Common myeloid progenitor, CD34-positive (primary cell): ENCODE measurements around the gene ZBTB11. TPM values are rescaled to one million over a fixed set of nuclear protein-coding genes. Genes with fewer than 3 reads are reported as not detected.

Source experiments
- CTCF ChIA-PET: fragments of 350-600 bp; sonication (Branson Sonifier 250); formaldehyde crosslinking; loops from one replicate; lab custom pipeline; 2021; ENCODE audit warnings: antibody characterized with exemption; lab: Charles Lee
- POLR2A ChIA-PET: fragments of 350-600 bp; sonication (Branson Sonifier 250); formaldehyde crosslinking; loops from one replicate; lab custom pipeline; 2021; ENCODE audit warnings: antibody characterized with exemption; lab: Charles Lee
- DNase-seq, 3 donors: peaks; one replicate each; pipeline versions ENCODE4 v3.0.0 to v3.0.0-alpha.2; 2013
- H3K27ac ChIP-seq, 2 experiments: 1 replicate in 1 of 2; 2 replicates in 1 of 2; pipeline ENCODE4 v1.7.0; 2013; ENCODE audit warnings: inconsistent platforms in 2 of 2, low read length in 2 of 2, mild to moderate bottlenecking in 2 of 2, low read depth in 1 of 2, moderate library complexity in 1 of 2; ENCODE audit not compliant: severe bottlenecking in 2 of 2, insufficient read depth in 1 of 2, poor library complexity in 1 of 2
- H3K27me3 ChIP-seq, 5 experiments: replicated peaks in 2 of 5; 1 replicate in 3 of 5; 2 replicates in 2 of 5; pipeline versions ENCODE4 v1.6.1 to v1.7.0; 2013; ENCODE audit warnings: low read length in 4 of 5, mild to moderate bottlenecking in 2 of 5, moderate library complexity in 2 of 5, inconsistent platforms in 1 of 5; ENCODE audit not compliant: insufficient read depth in 5 of 5, control insufficient read depth in 4 of 5
- H3K36me3 ChIP-seq, 4 experiments: 1 replicate in 2 of 4; 2 replicates in 2 of 4; pipeline versions ENCODE4 v1.6.1 to v1.7.0; 2013; ENCODE audit warnings: low read length in 3 of 4, control low read depth in 1 of 4, mild to moderate bottlenecking in 1 of 4; ENCODE audit not compliant: control insufficient read depth in 4 of 4, insufficient read depth in 4 of 4
- H3K4me1 ChIP-seq, 4 experiments: 1 replicate in 3 of 4; 2 replicates in 1 of 4; pipeline versions ENCODE4 v1.6.1 to v1.7.1; 2013; ENCODE audit warnings: low read length in 3 of 4, mild to moderate bottlenecking in 3 of 4, control low read depth in 1 of 4, inconsistent platforms in 1 of 4, moderate library complexity in 1 of 4; ENCODE audit not compliant: control insufficient read depth in 4 of 4, insufficient read depth in 4 of 4; ENCODE audit errors: control extremely low read depth in 1 of 4
- H3K4me3 ChIP-seq, 7 experiments: 1 replicate in 4 of 7; 2 replicates in 3 of 7; pipeline versions ENCODE4 v1.5.1 to v1.7.0; 2013; ENCODE audit warnings: mild to moderate bottlenecking in 7 of 7, low read length in 6 of 7, moderate library complexity in 6 of 7, inconsistent platforms in 2 of 7, low read depth in 2 of 7, control low read depth in 1 of 7; ENCODE audit not compliant: insufficient read depth in 4 of 7, control insufficient read depth in 1 of 7; ENCODE audit errors: extremely low read depth in 1 of 7
- H3K9me3 ChIP-seq, 5 experiments: 1 replicate in 4 of 5; 2 replicates in 1 of 5; pipeline versions ENCODE4 v1.6.1 to v1.7.1; 2013; ENCODE audit warnings: low read length in 4 of 5, mild to moderate bottlenecking in 2 of 5, inconsistent platforms in 1 of 5, low read depth in 1 of 5, moderate library complexity in 1 of 5; ENCODE audit not compliant: control insufficient read depth in 4 of 5, insufficient read depth in 2 of 5; ENCODE audit errors: control extremely low read depth in 1 of 5
- WGBS: methylation state at CpG from one replicate; pipeline ENCODE4 v1.1.5; 2013; ENCODE audit not compliant: insufficient coverage; 5-methylcytosine and 5-hydroxymethylcytosine counted together
- polyA plus RNA-seq: library from polyadenylated mRNA; unstranded; fragments of 120-200 nt; gene quantifications from one replicate; pipeline ENCODE4 v1.2.1, GENCODE V29; 2013

The ZBTB11 gene, protein sequence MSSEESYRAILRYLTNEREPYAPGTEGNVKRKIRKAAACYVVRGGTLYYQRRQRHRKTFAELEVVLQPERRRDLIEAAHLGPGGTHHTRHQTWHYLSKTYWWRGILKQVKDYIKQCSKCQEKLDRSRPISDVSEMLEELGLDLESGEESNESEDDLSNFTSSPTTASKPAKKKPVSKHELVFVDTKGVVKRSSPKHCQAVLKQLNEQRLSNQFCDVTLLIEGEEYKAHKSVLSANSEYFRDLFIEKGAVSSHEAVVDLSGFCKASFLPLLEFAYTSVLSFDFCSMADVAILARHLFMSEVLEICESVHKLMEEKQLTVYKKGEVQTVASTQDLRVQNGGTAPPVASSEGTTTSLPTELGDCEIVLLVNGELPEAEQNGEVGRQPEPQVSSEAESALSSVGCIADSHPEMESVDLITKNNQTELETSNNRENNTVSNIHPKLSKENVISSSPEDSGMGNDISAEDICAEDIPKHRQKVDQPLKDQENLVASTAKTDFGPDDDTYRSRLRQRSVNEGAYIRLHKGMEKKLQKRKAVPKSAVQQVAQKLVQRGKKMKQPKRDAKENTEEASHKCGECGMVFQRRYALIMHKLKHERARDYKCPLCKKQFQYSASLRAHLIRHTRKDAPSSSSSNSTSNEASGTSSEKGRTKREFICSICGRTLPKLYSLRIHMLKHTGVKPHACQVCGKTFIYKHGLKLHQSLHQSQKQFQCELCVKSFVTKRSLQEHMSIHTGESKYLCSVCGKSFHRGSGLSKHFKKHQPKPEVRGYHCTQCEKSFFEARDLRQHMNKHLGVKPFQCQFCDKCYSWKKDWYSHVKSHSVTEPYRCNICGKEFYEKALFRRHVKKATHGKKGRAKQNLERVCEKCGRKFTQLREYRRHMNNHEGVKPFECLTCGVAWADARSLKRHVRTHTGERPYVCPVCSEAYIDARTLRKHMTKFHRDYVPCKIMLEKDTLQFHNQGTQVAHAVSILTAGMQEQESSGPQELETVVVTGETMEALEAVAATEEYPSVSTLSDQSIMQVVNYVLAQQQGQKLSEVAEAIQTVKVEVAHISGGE
- polyA plus RNA-seq: 37.5 TPM

DNA sequence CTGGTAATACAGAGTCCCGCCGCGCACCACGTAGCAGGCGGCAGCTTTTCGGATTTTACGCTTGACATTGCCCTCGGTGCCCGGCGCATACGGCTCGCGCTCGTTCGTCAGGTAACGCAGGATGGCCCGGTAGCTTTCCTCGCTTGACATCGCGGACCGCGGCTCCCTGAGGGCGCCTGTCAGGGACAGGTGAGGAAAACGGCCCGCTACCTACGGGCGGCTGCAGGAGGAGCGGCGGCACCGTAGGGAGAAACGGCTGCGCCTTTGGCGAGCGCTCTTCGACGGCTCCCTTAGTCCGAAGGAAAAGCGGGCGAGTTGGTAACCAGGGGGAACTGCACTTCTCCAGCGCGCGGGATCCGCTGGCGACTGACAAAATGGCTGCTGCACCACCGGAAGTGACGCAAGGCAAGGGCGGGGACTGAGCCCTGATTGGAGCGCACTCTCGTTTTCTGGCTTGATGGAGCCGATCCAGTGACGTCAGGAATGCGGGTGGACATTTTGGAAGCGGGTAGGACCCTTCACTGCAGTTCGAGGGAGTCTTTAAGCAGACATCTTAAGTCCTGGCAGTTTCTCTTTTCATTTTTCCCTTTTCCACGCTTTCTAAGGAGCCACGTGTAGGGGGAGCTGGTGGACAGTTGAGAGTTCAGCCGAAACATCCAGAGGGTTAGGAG, at the start of gene ZBTB11:
ZBTB11 (minus strand) TSS at position 368 of the 671 bp plus-strand sequence; CDS start at position 150, 218 bp downstream.
- H3K9me3 ChIP-seq: no peaks in the 10 kb centered on the region
- peaks cover 6 to 24% (median 20%) of the 10 kb centered on the region in 4 experiments for H3K36me3 ChIP-seq
- peak; percentile 100 for DNase-seq
- peak within 1 kb of the TSS; percentile 86 to 99 (median 97) for H3K4me3 ChIP-seq
- WGBS: under 1% methylated on average over 57 of the region's 57 CpGs
- CTCF ChIA-PET: interaction anchor here (0.9 to 3.7 kb wide), 8 partner anchors 10 to 131 kb away, joined by 3 to 33 read pairs (median 4); partner anchors contain the start of genes PCNP, RPL24 and TRMT10C
- POLR2A ChIA-PET: interaction anchor here (1.0 to 2.7 kb wide), 3 partner anchors 9 to 173 kb away, joined by 5 to 18 read pairs (median 12); partner anchors contain the start of genes NFKBIZ, PCNP and RPL24
- H3K27me3 ChIP-seq: no peaks in the 10 kb centered on the region
- H3K4me1 ChIP-seq: peaks cover 12 to 23% (median 17%) of the 10 kb centered on the region in 4 experiments
- H3K27ac ChIP-seq: peak within 1 kb of the TSS; percentile 90 to 96

DNA sequence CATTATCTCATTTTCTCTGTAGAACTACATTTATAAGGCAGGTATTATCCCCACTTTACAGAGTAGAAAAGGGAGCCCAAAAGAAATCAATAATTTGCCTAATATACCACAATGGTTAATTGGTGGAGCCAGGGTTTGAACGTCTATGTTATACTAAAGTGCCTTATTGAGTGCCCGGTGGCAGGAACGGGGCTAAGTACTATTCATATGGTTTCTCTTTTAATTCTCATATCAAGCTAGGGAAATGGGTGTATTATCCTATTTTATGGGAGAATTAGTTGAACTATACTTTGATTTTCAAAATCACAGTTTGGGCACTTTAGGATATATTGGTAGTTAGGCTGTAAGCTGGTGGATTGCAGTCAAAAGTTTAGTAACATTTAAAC, 49.0 kb upstream of the ZBTB11 start:
- H3K9me3 ChIP-seq: no peaks in the 10 kb centered on the region
- H3K4me3 ChIP-seq: peak overlapping the region; percentile 92 to 99 (median 96)
- peaks cover 6 to 21% (median 11%) of the 10 kb centered on the region in 4 experiments for H3K36me3 ChIP-seq
- peaks cover 5 to 35% (median 20%) of the 10 kb centered on the region in 4 experiments for H3K4me1 ChIP-seq
- ChIA-PET POLR2A (no interaction called here), CTCF (interaction anchor here (1.1 kb wide), 1 partner anchor 50 kb away, joined by 3 read pairs; no protein-coding TSS in a partner anchor)
- peak overlapping the region; percentile 66 to 86 for H3K27ac ChIP-seq
- DNase-seq: no peak
- WGBS: 61% methylated on average over 3 of the region's 3 CpGs
- no peaks in the 10 kb centered on the region for H3K27me3 ChIP-seq

DNA sequence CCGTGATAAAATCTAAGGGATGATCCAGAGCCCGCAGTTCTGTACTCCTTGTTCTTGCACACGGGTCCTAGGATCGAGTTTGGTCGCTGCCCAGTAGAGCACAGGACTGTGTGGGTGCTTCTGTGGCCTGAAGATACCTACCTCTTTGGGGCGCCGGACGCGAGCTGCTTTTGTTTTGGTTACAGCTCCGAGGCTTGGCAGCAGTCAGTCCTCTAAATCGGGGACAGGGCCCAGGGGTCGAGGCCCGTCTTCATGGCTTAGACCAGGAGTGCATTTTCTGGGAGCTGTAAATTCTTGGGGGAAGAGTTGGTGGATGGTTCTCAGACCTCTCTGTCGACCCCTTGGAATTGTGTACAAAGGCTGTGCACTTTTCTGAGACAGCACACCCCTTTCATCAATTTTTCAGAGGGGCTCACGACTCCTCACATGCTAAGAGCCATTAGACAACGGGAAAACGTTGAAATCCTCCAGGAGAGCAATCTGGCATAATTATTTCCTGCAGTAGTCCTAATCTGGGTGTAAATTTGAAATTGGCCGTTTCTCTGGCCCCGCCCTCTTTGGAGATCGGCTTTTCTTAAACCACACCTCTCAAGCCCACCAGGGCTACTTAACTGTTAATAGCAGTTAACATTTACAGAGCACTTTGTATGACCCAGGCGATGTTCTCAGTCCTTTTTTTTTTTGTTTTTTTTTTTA, 48.4 kb upstream of the ZBTB11 start:
- Histone ChIP-seq H3K9me3 (no peaks in the 10 kb centered on the region), H3K27ac (peak overlapping the region; percentile 66 to 86), H3K27me3 (no peaks in the 10 kb centered on the region), H3K4me1 (peaks cover 5 to 38% (median 21%) of the 10 kb centered on the region in 4 experiments), H3K36me3 (peaks cover 6 to 18% (median 10%) of the 10 kb centered on the region in 4 experiments), H3K4me3 (peak overlapping the region; percentile 92 to 99 (median 96))
- ChIA-PET POLR2A (no interaction called here), CTCF (interaction anchor here (0.9 to 1.4 kb wide), 3 partner anchors 41 to 64 kb away, joined by 3 to 10 read pairs (median 3); no protein-coding TSS in a partner anchor)
- peak; percentile 48 to 80 (median 75) for DNase-seq
- WGBS: 0% methylated on average over 9 of the region's 21 CpGs

DNA sequence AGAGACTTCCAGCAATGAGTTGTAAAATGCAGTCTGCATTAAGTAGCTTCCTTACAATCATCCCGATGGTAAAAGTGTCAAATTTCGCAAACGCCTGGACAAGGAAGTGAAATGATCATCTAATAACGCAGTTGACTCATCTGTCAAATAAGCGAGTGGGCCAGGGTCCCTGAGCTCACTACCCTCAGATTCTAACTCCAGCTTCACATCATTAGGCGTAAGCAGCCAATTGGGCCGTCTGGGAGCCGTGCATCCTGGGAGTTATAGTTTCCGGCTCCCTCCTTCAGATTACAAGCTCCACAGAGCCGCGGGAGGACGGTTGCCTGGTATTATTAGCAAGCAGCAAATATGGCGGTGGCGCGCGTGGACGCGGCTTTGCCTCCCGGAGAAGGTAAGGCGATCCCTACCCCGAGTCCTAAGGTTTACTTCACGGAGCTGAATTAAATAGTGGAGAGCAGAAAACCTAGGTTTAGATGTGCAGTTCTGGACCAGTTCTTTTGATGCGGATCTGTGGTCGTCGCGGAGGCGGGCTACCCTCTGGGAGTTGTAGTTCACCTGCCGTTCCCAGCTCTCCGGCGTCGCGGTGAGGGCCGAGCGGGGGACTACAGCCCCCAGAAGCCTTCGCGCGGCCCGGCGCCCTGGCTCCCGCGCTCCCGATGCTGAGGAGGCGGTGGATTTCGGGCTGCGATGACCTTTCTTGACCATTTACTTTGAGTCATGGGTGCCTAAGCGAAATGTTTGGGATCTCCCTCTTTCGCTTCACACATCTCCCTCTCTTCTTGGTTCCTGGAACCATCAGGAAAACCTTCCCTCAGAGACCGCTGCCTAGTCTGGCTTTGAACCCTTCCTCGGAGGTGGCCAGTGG, 47.6 kb upstream of the ZBTB11 start, which contains the start of gene CEP97:
CEP97 (plus strand) TSS at position 286 of the 865 bp plus-strand sequence; CDS start at position 349, 63 bp downstream.
- ChIA-PET POLR2A (interaction anchor here (0.8 kb wide), 1 partner anchor 38 kb away, joined by 4 read pairs; the partner anchor contains the start of gene RPL24), CTCF (interaction anchor here (0.8 to 1.4 kb wide), 8 partner anchors 19 to 500 kb away, joined by 3 to 10 read pairs (median 3); no protein-coding TSS in a partner anchor)
- H3K4me3 ChIP-seq: peak within 1 kb of the TSS; percentile 92 to 99 (median 96)
- peaks cover 5 to 38% (median 21%) of the 10 kb centered on the region in 4 experiments for H3K4me1 ChIP-seq
- no peaks in the 10 kb centered on the region for H3K27me3 ChIP-seq
- peak within 1 kb of the TSS; percentile 66 to 86 for H3K27ac ChIP-seq
- WGBS: under 1% methylated on average over 39 of the region's 49 CpGs
- DNase-seq: peak; percentile 88 to 94 (median 92)
- peaks cover 3 to 14% (median 10%) of the 10 kb centered on the region in 4 experiments for H3K36me3 ChIP-seq
- H3K9me3 ChIP-seq: no peaks in the 10 kb centered on the region

DNA sequence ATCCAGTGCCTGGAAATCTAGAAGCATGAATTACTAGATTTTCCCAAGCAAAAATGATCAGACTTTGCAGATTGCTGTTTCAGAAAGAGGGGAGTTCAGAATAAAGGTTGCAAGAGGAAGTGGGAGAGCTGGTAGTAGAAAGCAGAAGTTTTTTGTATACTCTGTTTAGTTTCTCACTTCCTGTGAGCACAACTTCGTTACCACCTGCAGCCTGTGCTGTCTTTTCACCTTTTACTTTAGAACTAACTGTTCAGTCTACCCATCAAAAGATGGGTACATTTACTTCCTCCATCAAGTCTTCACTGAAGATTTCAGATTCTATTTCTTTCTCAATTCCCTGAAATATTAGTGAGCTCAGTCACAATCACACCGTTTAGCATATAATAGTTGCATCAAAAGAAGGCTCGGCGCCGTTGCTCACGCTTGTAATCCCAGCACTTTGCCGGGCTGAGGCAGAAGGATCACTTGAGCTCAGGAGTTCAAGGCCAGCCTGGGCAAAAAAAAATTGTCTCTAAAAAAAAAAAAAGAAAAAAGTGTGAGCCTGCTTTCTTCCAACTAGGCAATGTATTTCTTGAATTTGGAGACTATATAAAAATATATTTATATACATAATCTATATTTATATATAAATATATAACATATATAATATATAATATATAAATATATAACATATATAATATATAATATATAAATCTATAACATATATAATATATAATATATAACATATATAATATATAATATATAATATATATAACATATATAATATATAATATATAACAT, 45.7 kb upstream of the ZBTB11 start:
- peak overlapping the region in 3 of 7 experiments; percentile 6 to 50 (median 45) for H3K4me3 ChIP-seq
- CTCF ChIA-PET: interaction anchor here (1.2 kb wide), 1 partner anchor 17 kb away, joined by 3 read pairs; no protein-coding TSS in a partner anchor

More for the DNA sequence above, 45.7 kb upstream of the ZBTB11 start:
- no peaks in the 10 kb centered on the region for H3K9me3 ChIP-seq
- H3K27ac ChIP-seq: no peak overlapping the region
- POLR2A ChIA-PET: no interaction called here
- H3K4me1 ChIP-seq: peaks cover 5 to 38% (median 21%) of the 10 kb centered on the region in 4 experiments
- DNase-seq: peak in 2 of 3 donors; percentile 66 to 76
- WGBS: 81% methylated on average over 7 of the region's 7 CpGs
- no peaks in the 10 kb centered on the region for H3K27me3 ChIP-seq
- H3K36me3 ChIP-seq: peaks cover 0 to 4% (median 1%) of the 10 kb centered on the region in 4 experiments
